Thymus (tissue), 11 donors: ENCODE data around the gene ADAMTS19. TPM values are rescaled to one million over a fixed set of nuclear protein-coding genes. Genes with fewer than 3 reads are reported as not detected.
"Not testable (repeated sequence)": the region's sequence is repeated elsewhere in the genome, so short reads cannot be mapped to it uniquely, and the experiment has no call there.

ENCODE experiments used
- DNase-seq, 9 donors: peaks; one replicate each; pipeline ENCODE4 v3.0.0-alpha.2; 2013; ENCODE audit warnings: low spot score in 9 of 9, low read depth in 6 of 9, missing footprints in 1 of 9
- H3K27ac ChIP-seq, 2 donors: one replicate each; pipeline ENCODE4 v1.5.1; 2013; ENCODE audit warnings: control low read depth in 1 of 2, low read depth in 1 of 2, low read length in 1 of 2, mild to moderate bottlenecking in 1 of 2, moderate library complexity in 1 of 2
- H3K27me3 ChIP-seq, 2 donors: one replicate each; pipeline ENCODE4 v1.5.1; 2013; ENCODE audit warnings: low read length in 1 of 2; ENCODE audit not compliant: control insufficient read depth in 2 of 2, insufficient read depth in 1 of 2
- H3K36me3 ChIP-seq, 2 donors: one replicate each; pipeline ENCODE4 v1.5.1; 2013; ENCODE audit warnings: low read length in 1 of 2, mild to moderate bottlenecking in 1 of 2, moderate library complexity in 1 of 2; ENCODE audit not compliant: control insufficient read depth in 2 of 2, insufficient read depth in 2 of 2
- H3K4me1 ChIP-seq, 2 donors: one replicate each; pipeline ENCODE4 v1.5.1; 2013; ENCODE audit warnings: low read length in 2 of 2; ENCODE audit not compliant: control insufficient read depth in 2 of 2, insufficient read depth in 2 of 2
- H3K4me3 ChIP-seq, 2 donors: one replicate each; pipeline ENCODE4 v1.5.1; 2013; ENCODE audit warnings: low read length in 2 of 2, control low read depth in 1 of 2, mild to moderate bottlenecking in 1 of 2
- H3K9me3 ChIP-seq, 2 donors: one replicate each; pipeline ENCODE4 v1.5.1; 2013; ENCODE audit warnings: low read length in 1 of 2, mild to moderate bottlenecking in 1 of 2; ENCODE audit not compliant: control insufficient read depth in 2 of 2, insufficient read depth in 1 of 2
- WGBS: extraction: QIAGEN DNeasy Blood & Tissue Kit; methylation state at CpG from one replicate; pipeline ENCODE4 v1.1.7; 2013; 5-methylcytosine and 5-hydroxymethylcytosine counted together
- polyA plus RNA-seq: library from polyadenylated mRNA; stranded (reverse); fragments of 200-250 nt; gene quantifications from one replicate; pipeline ENCODE4 v1.2.3, GENCODE V29; 2013
- total RNA-seq: library from RNA; stranded (reverse); fragments of 120-200 nt; gene quantifications from one replicate; pipeline ENCODE4 v1.2.4, GENCODE V29; 2013
- donor health status: healthy.

ADAMTS19 gene
- total and polyA plus RNA-seq, 2 donors, result 0.09 to 0.76 TPM

DNA sequence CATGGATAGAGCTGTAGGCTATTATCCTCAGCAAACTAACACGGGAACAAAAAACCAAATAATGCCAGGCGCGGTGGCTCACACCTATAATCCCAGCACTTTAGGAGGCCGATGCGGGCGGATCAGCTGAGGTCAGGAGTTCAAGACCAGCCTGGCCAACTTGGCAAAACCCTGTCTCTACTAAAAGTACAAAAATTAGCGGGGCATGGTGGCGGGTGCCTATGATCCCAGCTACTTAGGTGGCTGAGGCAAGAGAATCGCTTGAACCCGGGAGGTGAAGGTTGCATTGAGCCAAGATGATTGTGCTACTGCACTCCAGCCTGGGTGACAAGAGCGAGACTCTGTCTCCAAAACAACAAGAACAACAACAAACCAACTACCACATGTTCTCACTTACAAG lies 177.4 kb downstream of the ADAMTS19 start:
- not testable (repeated sequence) for DNase-seq, H3K9me3 ChIP-seq, H3K27me3 ChIP-seq, H3K4me3 ChIP-seq, H3K27ac ChIP-seq, H3K4me1 ChIP-seq, H3K36me3 ChIP-seq
- 97% methylated on average over 11 of the region's 11 CpGs for WGBS

DNA sequence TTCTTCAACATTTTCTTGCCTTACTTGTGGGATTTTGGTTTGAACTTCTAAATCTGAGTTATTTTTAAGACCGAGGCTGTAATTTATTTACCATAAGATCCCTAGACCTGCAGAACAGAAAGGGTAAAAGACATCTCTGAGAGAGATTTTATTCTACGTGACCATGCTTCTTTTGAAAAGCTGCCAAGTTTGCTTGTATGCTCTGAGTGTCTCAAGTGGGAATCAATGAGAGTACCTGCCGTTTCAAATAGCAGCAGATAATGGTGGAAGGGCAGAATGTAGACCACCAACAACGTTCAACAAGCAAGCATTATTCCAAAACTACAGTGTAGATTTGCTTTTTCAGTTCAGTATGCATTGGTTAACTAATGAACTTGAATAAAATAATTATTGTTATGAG lies 179.2 kb downstream of the ADAMTS19 start:
- Histone ChIP-seq H3K27ac (no peak overlapping the region), H3K36me3 (no peaks in the 10 kb centered on the region)

GRCh38 chr5:129652349-129653056 lies 192.4 kb downstream of the ADAMTS19 start:
- Histone ChIP-seq H3K27me3 (no peaks in the 10 kb centered on the region), H3K4me1 (no peaks in the 10 kb centered on the region), H3K36me3 (no peaks in the 10 kb centered on the region), H3K9me3 (no peaks in the 10 kb centered on the region), H3K4me3 (no peak overlapping the region), H3K27ac (no peak overlapping the region)
- DNase-seq, result peak in 1 of 9 donors; percentile 2
- WGBS, result 89% methylated on average over 2 of the region's 2 CpGs

More for the DNA sequence above, 179.2 kb downstream of the ADAMTS19 start:
- no peak for DNase-seq
- 89% methylated on average over 4 of the region's 4 CpGs for WGBS
- Histone ChIP-seq H3K9me3 (no peaks in the 10 kb centered on the region), H3K4me1 (no peaks in the 10 kb centered on the region), H3K27me3 (no peaks in the 10 kb centered on the region), H3K4me3 (no peak overlapping the region)

DNA sequence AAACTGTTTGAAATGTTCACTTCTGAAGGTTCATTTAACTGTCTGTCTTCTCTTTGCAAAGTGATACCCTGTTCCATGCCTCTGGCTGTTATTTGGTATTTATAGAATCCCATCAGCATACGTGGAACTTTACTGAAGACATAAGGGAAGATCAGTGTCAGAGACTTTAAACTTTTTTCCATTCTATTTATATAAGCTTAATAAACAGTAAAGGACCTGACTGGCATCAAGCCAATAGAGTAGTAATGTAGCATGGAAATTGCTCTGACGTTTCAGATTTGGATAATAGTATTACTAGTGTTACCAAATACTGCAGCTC lies 192.9 kb downstream of the ADAMTS19 start:
- H3K36me3 ChIP-seq, result no peaks in the 10 kb centered on the region
- no peak overlapping the region for H3K27ac ChIP-seq
- no peaks in the 10 kb centered on the region for H3K4me1 ChIP-seq
- no peaks in the 10 kb centered on the region for H3K27me3 ChIP-seq
- H3K9me3 ChIP-seq, result no peaks in the 10 kb centered on the region
- no peak overlapping the region for H3K4me3 ChIP-seq
- 76% methylated on average over 2 of the region's 2 CpGs for WGBS
- DNase-seq, result no peak

DNA sequence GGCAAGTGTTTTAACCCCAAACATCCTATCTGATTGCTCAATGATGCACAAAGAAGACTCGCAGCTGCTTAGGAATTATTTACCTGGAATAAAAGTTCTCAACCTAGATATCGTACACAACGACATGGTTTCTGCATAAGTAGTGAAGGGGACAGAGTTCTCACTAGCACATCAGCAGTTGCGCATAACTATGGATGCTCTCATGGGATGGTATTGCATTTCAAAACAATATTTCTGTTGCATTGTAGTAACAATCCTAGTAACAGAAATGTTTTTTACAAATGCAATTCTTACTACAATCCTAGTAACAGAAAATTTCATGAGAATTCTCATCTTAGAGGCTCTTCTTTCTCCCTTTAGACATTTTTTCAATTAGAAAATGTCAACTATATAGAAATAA lies 193.3 kb downstream of the ADAMTS19 start:
- DNase-seq, result no peak
- Histone ChIP-seq H3K4me1 (no peaks in the 10 kb centered on the region), H3K9me3 (no peaks in the 10 kb centered on the region), H3K36me3 (no peaks in the 10 kb centered on the region), H3K27me3 (no peaks in the 10 kb centered on the region), H3K27ac (no peak overlapping the region), H3K4me3 (no peak overlapping the region)
- 94% methylated on average over 4 of the region's 4 CpGs for WGBS

GRCh38 chr5:129656952-129657351 lies 196.9 kb downstream of the ADAMTS19 start:
- Histone ChIP-seq H3K4me1 (no peaks in the 10 kb centered on the region), H3K27ac (no peak overlapping the region), H3K9me3 (no peaks in the 10 kb centered on the region), H3K27me3 (no peaks in the 10 kb centered on the region), H3K36me3 (no peaks in the 10 kb centered on the region), H3K4me3 (no peak overlapping the region)
- WGBS, result 84% methylated on average over 2 of the region's 2 CpGs
- no peak for DNase-seq

DNA sequence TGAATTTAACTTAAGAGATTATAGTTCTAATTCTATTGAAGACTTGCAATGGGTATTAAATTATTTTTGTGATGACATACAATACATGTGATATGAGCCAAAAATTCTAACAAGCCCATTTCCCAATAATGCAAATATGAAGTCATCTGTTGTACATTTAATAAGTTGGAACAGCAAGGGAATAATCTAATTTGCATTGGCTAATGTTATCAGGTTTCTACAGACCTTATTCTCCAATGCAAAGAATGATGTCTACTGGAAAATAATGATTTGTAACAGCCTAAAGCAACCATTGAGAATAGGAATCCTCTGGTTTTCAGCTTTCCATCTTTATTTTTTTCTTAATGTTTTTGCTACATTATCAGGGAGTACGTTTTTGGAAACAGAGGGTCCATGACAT lies 198.7 kb downstream of the ADAMTS19 start:
- Histone ChIP-seq H3K27ac (no peak overlapping the region), H3K36me3 (no peaks in the 10 kb centered on the region), H3K9me3 (no peaks in the 10 kb centered on the region), H3K27me3 (no peaks in the 10 kb centered on the region), H3K4me3 (no peak overlapping the region), H3K4me1 (no peaks in the 10 kb centered on the region)
- 76% methylated on average over 1 of the region's 1 CpG for WGBS
- no peak for DNase-seq

DNA sequence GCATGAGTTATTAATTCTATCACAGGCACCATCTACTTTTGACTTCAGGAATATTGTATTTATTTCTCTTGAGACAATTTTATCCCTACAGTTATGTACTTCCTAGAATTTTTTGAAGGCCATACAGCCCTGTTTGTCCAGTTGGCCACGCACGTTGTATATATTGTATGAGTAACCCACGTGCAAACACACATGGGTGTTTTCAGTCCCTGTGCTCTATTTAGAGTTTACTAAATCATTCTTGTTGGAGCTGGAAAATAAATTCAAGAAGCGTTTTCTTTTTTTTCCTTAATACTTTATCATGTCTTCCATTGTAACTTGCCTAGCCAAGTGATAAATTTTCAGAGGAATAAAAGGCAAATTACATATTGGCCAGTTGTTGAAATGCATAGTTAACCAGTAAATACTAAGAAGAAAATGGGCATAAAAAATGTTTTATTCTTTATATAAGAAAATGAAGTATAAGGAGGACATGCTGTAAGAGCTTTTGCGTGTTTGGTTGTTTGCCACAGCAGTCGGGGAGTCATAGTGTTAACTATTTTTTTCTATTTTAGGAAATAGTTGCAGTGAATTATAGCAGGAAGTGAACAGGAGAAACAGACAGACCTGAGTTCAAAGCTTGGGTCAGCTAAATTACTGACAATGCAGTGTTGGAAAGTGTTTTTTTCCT lies 201.4 kb downstream of the ADAMTS19 start:
- 89% methylated on average over 6 of the region's 6 CpGs for WGBS
- H3K27ac ChIP-seq, result no peak overlapping the region
- H3K4me1 ChIP-seq, result no peaks in the 10 kb centered on the region
- no peaks in the 10 kb centered on the region for H3K27me3 ChIP-seq
- no peaks in the 10 kb centered on the region for H3K36me3 ChIP-seq
- no peaks in the 10 kb centered on the region for H3K9me3 ChIP-seq
- no peak for DNase-seq
- no peak overlapping the region for H3K4me3 ChIP-seq

DNA sequence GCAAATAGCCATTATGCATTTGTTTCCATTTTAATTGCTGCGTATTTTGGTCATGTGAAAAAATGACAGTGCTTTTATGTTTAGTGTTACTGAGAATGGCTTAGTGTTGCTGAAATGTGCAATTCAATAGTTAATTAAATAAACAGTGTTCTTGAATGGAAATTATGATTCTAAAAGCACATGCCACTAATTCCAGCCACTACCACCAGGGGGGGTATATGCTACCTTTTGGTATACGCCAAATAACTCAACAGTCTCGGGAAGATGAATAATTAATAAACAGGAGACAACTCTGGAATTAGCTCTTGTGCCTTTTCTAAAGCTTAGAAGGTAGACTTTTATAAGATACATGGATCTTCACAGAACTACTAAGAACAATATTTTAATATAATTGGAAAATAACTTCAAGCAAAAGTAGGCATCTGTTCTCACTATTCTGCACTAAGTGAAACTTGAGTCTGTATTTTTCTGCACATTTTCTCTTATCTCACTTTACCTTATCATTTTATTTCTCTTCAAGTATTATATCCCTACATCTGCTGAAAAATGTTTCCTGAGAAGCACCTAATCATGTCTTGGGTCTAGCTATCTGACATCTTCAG lies 204.3 kb downstream of the ADAMTS19 start:
- WGBS, result 83% methylated on average over 3 of the region's 3 CpGs
- no peaks in the 10 kb centered on the region for H3K36me3 ChIP-seq
- H3K4me1 ChIP-seq, result no peaks in the 10 kb centered on the region
- H3K27me3 ChIP-seq, result no peaks in the 10 kb centered on the region
- no peaks in the 10 kb centered on the region for H3K9me3 ChIP-seq
- H3K27ac ChIP-seq, result no peak overlapping the region
- H3K4me3 ChIP-seq, result no peak overlapping the region
- DNase-seq, result peak in 4 of 9 donors; percentile 6 to 45 (median 18)
